Cardiac fibroblast (primary cell): ENCODE results near the gene KIF2C.

Source experiments
- DNase-seq, 2 donors: peaks; one replicate each; pipeline versions ENCODE4 v3.0.0 to v3.0.0-alpha.2; 2010; ENCODE audit warnings: low read depth in 2 of 2
- H3K4me3 ChIP-seq, 2 donors: replicated peaks in 1 of 2; 1 replicate in 1 of 2; 2 replicates in 1 of 2; pipeline ENCODE4 v1.5.1; 2011; ENCODE audit warnings: low read depth in 2 of 2, low read length in 2 of 2, mild to moderate bottlenecking in 2 of 2, moderate library complexity in 1 of 2
- CTCF ChIP-seq: IDR thresholded peaks from one replicate; pipeline ENCODE4 v1.5.1; 2011; ENCODE audit warnings: low read depth, mild to moderate bottlenecking, low read length, inconsistent platforms

Gene KIF2C

GRCh38 chr1:44778705-44779576 is 39.3 kb downstream of the KIF2C start:
- no peak for TF ChIP-seq CTCF
- no peak overlapping the region for H3K4me3 ChIP-seq
- no peak for DNase-seq

- H3K4me3 ChIP-seq = no peak overlapping the region
- no peak for TF ChIP-seq CTCF
- DNase-seq = no peak
Measured at GRCh38 chr1:44780583-44781121, 41.0 kb downstream of the KIF2C start.

- no peak for DNase-seq
- no peak overlapping the region for H3K4me3 ChIP-seq
- TF ChIP-seq CTCF = no peak
Measured at GRCh38 chr1:44783697-44784093, 44.1 kb downstream of the KIF2C start.

GRCh38 chr1:44784094-44785028 is 44.7 kb downstream of the KIF2C start:
- DNase-seq = no peak
- TF ChIP-seq CTCF = no peak
- peak overlapping the region; percentile 13 to 34 for H3K4me3 ChIP-seq

- no peak for TF ChIP-seq CTCF
- no peak overlapping the region for H3K4me3 ChIP-seq
- no peak for DNase-seq
Measured at GRCh38 chr1:44785029-44785380, 45.4 kb downstream of the KIF2C start.

GRCh38 chr1:44785501-44786137 is 46.0 kb downstream of the KIF2C start:
- TF ChIP-seq CTCF = no peak
- H3K4me3 ChIP-seq = peak overlapping the region; percentile 43 to 47
- no peak for DNase-seq
